Neural crest cell (in vitro differentiated cells): ENCODE data around the gene TNFSF4. TPM values are rescaled to one million over a fixed set of nuclear protein-coding genes. Genes with fewer than 3 reads are reported as not detected.

ENCODE experiments used
- DNase-seq: peaks from one replicate; pipeline ENCODE4 v3.0.0; 2021; ENCODE audit warnings: low read depth, mixed read lengths, low spot score
- H3K27ac Mint-ChIP-seq: one replicate; pipeline ENCODE4 v1.8.0; 2021; ENCODE audit warnings: mild to moderate bottlenecking, mixed read lengths; ENCODE audit not compliant: unreplicated experiment
- H3K27me3 Mint-ChIP-seq: 2 replicates; pipeline ENCODE4 v1.8.0; 2021; ENCODE audit warnings: low read depth, mild to moderate bottlenecking, mixed read lengths
- H3K36me3 Mint-ChIP-seq: 2 replicates; pipeline ENCODE4 v1.8.0; 2021; ENCODE audit warnings: low read depth, mild to moderate bottlenecking, mixed read lengths
- H3K4me1 Mint-ChIP-seq: 2 replicates; pipeline ENCODE4 v1.8.0; 2021; ENCODE audit warnings: mixed read lengths
- H3K4me3 Mint-ChIP-seq: one replicate; pipeline ENCODE4 v1.8.0; 2021; ENCODE audit warnings: mild to moderate bottlenecking, mixed read lengths
- H3K9me3 Mint-ChIP-seq: 2 replicates; pipeline ENCODE4 v1.8.0; 2021; ENCODE audit warnings: mixed read lengths
- CTCF ChIP-seq: fragments of 200-600 bp; sonication (generic); conservative IDR thresholded peaks from 2 replicates; pipeline ENCODE4 v1.5.0; 2021; ENCODE audit warnings: antibody characterized with exemption, mild to moderate bottlenecking
- total RNA-seq: library from RNA; stranded (reverse); gene quantifications from 2 replicates; pipeline ENCODE4 v1.2.1, GENCODE V29; 2021

Gene TNFSF4
- total RNA-seq, 1 donor from 2014 or later = 1.1 TPM

DNA sequence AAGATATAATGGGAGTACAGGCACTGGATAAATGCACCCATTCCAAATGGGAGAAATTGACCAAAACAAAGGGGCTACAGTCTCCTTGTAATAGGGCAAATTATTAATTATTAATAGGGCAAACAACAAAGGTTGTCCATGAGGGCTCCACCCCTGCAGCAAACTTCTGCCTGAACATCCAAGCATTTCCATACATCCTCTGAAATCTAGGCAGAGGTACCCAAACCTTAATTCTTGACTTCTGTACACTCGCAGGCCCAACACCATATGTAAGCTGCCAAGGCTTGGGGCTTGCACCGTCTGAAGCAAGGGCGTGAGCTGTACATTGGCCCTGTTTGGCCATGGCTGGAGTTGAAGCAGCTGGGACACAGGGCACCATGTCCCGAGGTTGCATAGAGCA lies 33.7 kb downstream of the TNFSF4 start:
- TF ChIP-seq CTCF = no peak
- DNase-seq = no peak
- no peak overlapping the region for H3K4me3 Mint-ChIP-seq
- H3K27me3 Mint-ChIP-seq = no peaks in the 10 kb centered on the region
- H3K36me3 Mint-ChIP-seq = peaks cover 5% of the 10 kb centered on the region
- H3K9me3 Mint-ChIP-seq = peaks cover 21% of the 10 kb centered on the region
- H3K27ac Mint-ChIP-seq = no peak overlapping the region
- H3K4me1 Mint-ChIP-seq = no peaks in the 10 kb centered on the region

GRCh38 chr1:173171152-173171551 lies 36.0 kb downstream of the TNFSF4 start:
- Mint-ChIP-seq H3K4me3 (no peak overlapping the region), H3K9me3 (peaks cover 18% of the 10 kb centered on the region), H3K27ac (no peak overlapping the region), H3K36me3 (peaks cover 5% of the 10 kb centered on the region), H3K4me1 (no peaks in the 10 kb centered on the region), H3K27me3 (no peaks in the 10 kb centered on the region)
- no peak for TF ChIP-seq CTCF
- no peak for DNase-seq

- no peaks in the 10 kb centered on the region for H3K27me3 Mint-ChIP-seq
- no peaks in the 10 kb centered on the region for H3K36me3 Mint-ChIP-seq
- no peak overlapping the region for H3K4me3 Mint-ChIP-seq
- no peaks in the 10 kb centered on the region for H3K4me1 Mint-ChIP-seq
- no peak for TF ChIP-seq CTCF
- H3K9me3 Mint-ChIP-seq = peaks cover 11% of the 10 kb centered on the region
- no peak for DNase-seq
- H3K27ac Mint-ChIP-seq = no peak overlapping the region
These were observed 38.2 kb downstream of the TNFSF4 start for GRCh38 chr1:173168941-173169340.

DNA sequence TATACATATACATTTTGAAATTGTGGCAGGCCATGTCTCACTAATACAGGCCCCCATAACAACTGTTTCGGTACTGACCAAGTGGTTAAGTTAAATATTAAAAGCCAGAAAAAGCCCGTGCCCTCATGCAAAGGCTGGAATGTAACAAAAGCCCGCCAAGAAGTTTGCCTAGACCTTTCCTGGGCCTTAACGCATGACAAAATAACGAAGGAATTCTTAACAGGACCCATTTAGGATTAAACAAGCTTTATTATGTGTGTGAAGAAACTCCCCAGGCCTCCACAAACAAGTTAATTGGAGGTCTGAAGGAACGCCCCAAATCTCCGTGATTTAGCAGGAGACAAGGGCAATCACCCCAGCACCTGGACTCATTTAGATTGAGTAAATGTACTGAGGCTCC lies 42.4 kb downstream of the TNFSF4 start:
- DNase-seq = no peak
- Mint-ChIP-seq H3K4me3 (no peak overlapping the region), H3K4me1 (no peaks in the 10 kb centered on the region), H3K27ac (no peak overlapping the region), H3K9me3 (peaks cover 2% of the 10 kb centered on the region), H3K27me3 (no peaks in the 10 kb centered on the region), H3K36me3 (no peaks in the 10 kb centered on the region)
- no peak for TF ChIP-seq CTCF

GRCh38 chr1:173164178-173164577 lies 43.0 kb downstream of the TNFSF4 start:
- Mint-ChIP-seq H3K4me3 (no peak overlapping the region), H3K4me1 (no peaks in the 10 kb centered on the region), H3K27ac (no peak overlapping the region), H3K9me3 (peaks cover 2% of the 10 kb centered on the region), H3K27me3 (no peaks in the 10 kb centered on the region), H3K36me3 (no peaks in the 10 kb centered on the region)
- TF ChIP-seq CTCF = no peak
- DNase-seq = no peak

- Mint-ChIP-seq H3K4me3 (no peak overlapping the region), H3K27ac (no peak overlapping the region), H3K36me3 (no peaks in the 10 kb centered on the region), H3K27me3 (no peaks in the 10 kb centered on the region), H3K9me3 (peaks cover 2% of the 10 kb centered on the region), H3K4me1 (no peaks in the 10 kb centered on the region)
- DNase-seq = no peak
- no peak for TF ChIP-seq CTCF
These were observed 43.9 kb downstream of the TNFSF4 start for GRCh38 chr1:173163222-173163621.
